Nephron (organoid): ENCODE measurements around the gene MAPK8IP1.

Source experiments
- H3K27ac Mint-ChIP-seq, 3 experiments: 2 replicates each; pipeline ENCODE4 v1.8.0; 2020; ENCODE audit warnings: mixed read lengths in 3 of 3, mild to moderate bottlenecking in 2 of 3, moderate library complexity in 1 of 3
- H3K27me3 Mint-ChIP-seq: 2 replicates; pipeline ENCODE4 v1.8.0; 2021; ENCODE audit warnings: low read depth, mild to moderate bottlenecking, moderate library complexity, mixed read lengths
- H3K36me3 Mint-ChIP-seq: 2 replicates; pipeline ENCODE4 v1.8.0; 2020; ENCODE audit warnings: low read depth, mixed read lengths
- H3K4me1 Mint-ChIP-seq: 2 replicates; pipeline ENCODE4 v1.8.0; 2020; ENCODE audit warnings: mixed read lengths
- H3K4me3 Mint-ChIP-seq, 3 experiments: 2 replicates each; pipeline ENCODE4 v1.8.0; 2020; ENCODE audit warnings: mild to moderate bottlenecking in 3 of 3, mixed read lengths in 3 of 3, moderate library complexity in 2 of 3
- H3K9me3 Mint-ChIP-seq: 2 replicates; pipeline ENCODE4 v1.8.0; 2020; ENCODE audit warnings: mixed read lengths
- TF ChIP-seq, protein P1 (sequence below), 3 experiments: fragments of 200-600 bp; sonication (generic); IDR thresholded peaks; one replicate each; pipeline ENCODE4 v1.5.0; 2021; ENCODE audit warnings: antibody characterized with exemption in 3 of 3; ENCODE audit not compliant: unreplicated experiment in 3 of 3

The MAPK8IP1 gene

GRCh38 chr11:45884596-45885185, 760 bp upstream of the MAPK8IP1 start:
- Mint-ChIP-seq H3K27ac (no peak overlapping the region), H3K4me3 (peak overlapping the region; percentile 74 to 77 (median 76)), H3K36me3 (peaks cover 18% of the 10 kb centered on the region), H3K4me1 (peaks cover 17% of the 10 kb centered on the region), H3K27me3 (peaks cover 31% of the 10 kb centered on the region), H3K9me3 (no peaks in the 10 kb centered on the region)
- TF ChIP-seq, protein P1, sequence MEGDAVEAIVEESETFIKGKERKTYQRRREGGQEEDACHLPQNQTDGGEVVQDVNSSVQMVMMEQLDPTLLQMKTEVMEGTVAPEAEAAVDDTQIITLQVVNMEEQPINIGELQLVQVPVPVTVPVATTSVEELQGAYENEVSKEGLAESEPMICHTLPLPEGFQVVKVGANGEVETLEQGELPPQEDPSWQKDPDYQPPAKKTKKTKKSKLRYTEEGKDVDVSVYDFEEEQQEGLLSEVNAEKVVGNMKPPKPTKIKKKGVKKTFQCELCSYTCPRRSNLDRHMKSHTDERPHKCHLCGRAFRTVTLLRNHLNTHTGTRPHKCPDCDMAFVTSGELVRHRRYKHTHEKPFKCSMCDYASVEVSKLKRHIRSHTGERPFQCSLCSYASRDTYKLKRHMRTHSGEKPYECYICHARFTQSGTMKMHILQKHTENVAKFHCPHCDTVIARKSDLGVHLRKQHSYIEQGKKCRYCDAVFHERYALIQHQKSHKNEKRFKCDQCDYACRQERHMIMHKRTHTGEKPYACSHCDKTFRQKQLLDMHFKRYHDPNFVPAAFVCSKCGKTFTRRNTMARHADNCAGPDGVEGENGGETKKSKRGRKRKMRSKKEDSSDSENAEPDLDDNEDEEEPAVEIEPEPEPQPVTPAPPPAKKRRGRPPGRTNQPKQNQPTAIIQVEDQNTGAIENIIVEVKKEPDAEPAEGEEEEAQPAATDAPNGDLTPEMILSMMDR (IDR thresholded peaks at IDR 0.05; ENCODE audit: unreplicated experiment in 3 of 3) = no peak

DNA sequence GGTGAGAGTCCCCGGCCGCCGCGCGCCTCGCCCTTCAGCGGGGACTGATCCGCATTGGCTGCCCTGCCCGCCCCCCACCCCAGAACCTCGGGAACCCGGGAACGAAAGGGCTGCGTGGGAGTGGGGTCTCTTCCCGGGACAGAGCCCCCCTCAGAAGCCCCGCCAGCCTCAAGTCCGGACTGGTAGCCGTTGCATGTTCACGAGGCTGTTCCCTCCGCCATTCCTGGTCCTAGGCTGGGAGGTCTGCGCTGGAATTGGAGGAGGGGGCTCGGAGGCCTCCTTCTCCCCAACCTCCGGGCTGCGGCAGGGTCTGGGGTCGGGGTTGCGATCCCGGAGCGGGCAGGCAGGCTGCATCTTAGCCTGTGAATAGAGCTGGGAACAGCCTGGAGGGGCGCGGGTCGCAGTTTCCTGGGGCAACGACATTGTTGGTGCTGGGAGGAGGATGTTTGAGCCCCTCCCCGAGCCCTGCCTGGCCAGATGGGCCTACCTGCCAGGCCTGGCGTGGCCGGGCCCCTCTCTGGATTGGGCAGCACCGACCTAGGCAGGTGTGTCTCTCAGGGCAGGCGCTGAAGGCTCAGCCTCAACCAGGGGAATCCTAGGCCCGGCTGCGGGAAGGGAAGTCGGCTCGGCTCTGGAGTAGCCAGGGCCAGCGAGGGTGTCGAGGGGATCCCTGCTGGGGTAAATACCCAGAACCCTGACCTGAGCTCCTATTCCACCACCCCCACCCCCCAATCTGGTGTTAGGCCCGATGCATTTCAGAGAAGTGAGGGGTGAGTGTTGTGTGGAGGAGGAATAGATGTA, 670 bp downstream of the MAPK8IP1 start:
- TF ChIP-seq, protein P1 (IDR thresholded peaks at IDR 0.05; ENCODE audit: unreplicated experiment in 3 of 3) = no peak

DNA sequence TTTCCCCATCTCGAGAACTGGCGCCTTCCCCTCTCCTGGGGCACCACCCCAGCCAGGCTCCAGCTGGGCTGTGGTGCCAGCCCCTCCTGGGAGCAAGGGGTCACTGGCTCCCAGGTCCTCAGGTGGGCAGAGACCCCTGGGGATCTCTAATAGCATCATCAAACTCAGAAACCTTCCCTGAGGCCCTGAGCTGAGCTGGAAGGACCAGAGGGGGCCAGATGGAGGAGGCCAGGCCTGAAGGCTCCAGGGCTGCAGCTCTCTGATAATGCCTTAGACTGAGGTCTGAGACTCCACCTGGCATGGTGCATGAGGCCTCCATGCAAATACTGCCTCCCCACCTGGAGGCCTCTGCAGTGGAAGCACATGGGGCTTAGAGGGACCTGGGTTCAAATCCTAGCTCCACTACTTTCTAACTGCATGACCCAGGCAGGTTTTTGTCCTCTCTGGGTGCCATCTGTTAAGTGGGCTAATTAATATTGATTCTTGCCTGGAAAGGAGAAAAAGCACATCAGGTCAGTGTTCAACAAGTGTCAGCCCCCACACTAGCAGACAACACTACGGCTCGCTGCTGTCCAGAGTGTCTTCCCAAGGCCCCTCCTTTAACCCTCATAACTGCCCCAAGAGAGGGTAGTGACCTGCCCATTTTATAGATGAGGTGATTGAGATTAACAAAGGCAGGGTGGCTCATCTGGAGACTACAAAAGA, 1.5 kb downstream of the MAPK8IP1 start:
- H3K4me3 Mint-ChIP-seq = peak overlapping the region; percentile 21 to 61 (median 55)
- H3K27ac Mint-ChIP-seq = no peak overlapping the region
- TF ChIP-seq, protein P1 (IDR thresholded peaks at IDR 0.05; ENCODE audit: unreplicated experiment in 3 of 3) = no peak
- H3K4me1 Mint-ChIP-seq = peaks cover 4% of the 10 kb centered on the region
- H3K27me3 Mint-ChIP-seq = peaks cover 38% of the 10 kb centered on the region
- no peaks in the 10 kb centered on the region for H3K9me3 Mint-ChIP-seq
- H3K36me3 Mint-ChIP-seq = peaks cover 5% of the 10 kb centered on the region

More for the DNA sequence above, 670 bp downstream of the MAPK8IP1 start:
- peaks cover 5% of the 10 kb centered on the region for H3K36me3 Mint-ChIP-seq
- peak overlapping the region; percentile 46 to 63 (median 61) for H3K4me3 Mint-ChIP-seq
- H3K27me3 Mint-ChIP-seq = peaks cover 38% of the 10 kb centered on the region
- H3K4me1 Mint-ChIP-seq = peaks cover 4% of the 10 kb centered on the region
- no peaks in the 10 kb centered on the region for H3K9me3 Mint-ChIP-seq
- no peak overlapping the region for H3K27ac Mint-ChIP-seq

DNA sequence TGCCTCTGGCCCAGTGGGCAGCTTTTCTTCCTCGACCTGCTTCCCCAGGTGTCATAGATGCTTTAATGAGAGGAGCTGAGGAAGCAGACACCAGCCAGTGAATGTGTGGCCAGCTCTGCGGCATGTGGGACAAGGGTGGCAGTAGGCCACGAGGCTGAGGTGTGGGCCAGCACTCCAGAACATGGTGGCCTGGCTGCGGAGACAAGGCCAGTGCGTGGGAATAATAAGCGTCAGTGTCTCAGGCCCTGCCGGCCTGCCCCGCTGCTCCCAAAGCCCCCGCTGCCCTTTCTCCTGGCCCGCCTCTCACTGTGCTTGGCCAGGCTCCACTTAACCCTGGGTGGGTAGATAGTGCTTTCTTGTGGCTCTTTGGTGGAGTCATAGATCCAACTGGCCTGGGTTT, 2.1 kb downstream of the MAPK8IP1 start:
- H3K4me1 Mint-ChIP-seq = peaks cover 4% of the 10 kb centered on the region

GRCh38 chr11:45889555-45889954, 4.1 kb downstream of the MAPK8IP1 start:
- peaks cover 36% of the 10 kb centered on the region for H3K27me3 Mint-ChIP-seq
- no peaks in the 10 kb centered on the region for H3K36me3 Mint-ChIP-seq
- no peak overlapping the region for H3K27ac Mint-ChIP-seq
- peaks cover 9% of the 10 kb centered on the region for H3K4me1 Mint-ChIP-seq
- no peaks in the 10 kb centered on the region for H3K9me3 Mint-ChIP-seq
- TF ChIP-seq, protein P1 (IDR thresholded peaks at IDR 0.05; ENCODE audit: unreplicated experiment in 3 of 3) = no peak
- H3K4me3 Mint-ChIP-seq = no peak overlapping the region

More for the DNA sequence above, 2.1 kb downstream of the MAPK8IP1 start:
- Mint-ChIP-seq H3K9me3 (no peaks in the 10 kb centered on the region), H3K4me3 (peak overlapping the region in 2 of 3 experiments; percentile 26 to 32), H3K27me3 (peaks cover 43% of the 10 kb centered on the region), H3K36me3 (no peaks in the 10 kb centered on the region), H3K27ac (no peak overlapping the region)
- TF ChIP-seq, protein P1 (IDR thresholded peaks at IDR 0.05; ENCODE audit: unreplicated experiment in 3 of 3) = no peak
